Measurements from ENCODE around the gene CCDC43. TPM values are rescaled to one million over a fixed set of nuclear protein-coding genes. Genes with fewer than 3 reads are reported as not detected.

The CCDC43 gene
- total and polyA plus RNA-seq, 2 of the 13 experiments (the other 11 are each of a cell fraction or from before 2014, with no cell fraction given): 17.5 to 94.8 TPM

DNA sequence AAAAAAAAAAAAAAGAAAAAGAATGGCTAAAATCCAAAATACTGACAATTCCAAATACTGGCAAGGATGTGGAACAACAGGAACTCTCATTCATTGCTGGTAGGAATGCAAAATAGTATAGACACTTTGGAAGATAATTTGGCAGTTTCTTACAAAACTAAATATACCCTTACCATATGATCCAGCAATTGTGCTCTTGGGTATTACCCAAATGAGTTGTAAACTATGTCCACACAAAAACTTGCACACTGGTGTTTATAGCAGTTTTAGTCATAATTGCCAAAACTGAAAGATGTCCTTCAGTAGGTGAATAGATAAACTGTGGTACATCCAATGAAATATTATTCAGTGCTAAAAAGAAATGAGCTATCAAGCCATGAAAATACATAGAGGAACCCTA is 41.8 kb downstream of the CCDC43 start (continued):
- no peak for TF ChIP-seq MED8 (CRISPR knock-in tag; IDR thresholded peaks at IDR 0.05; ENCODE audit: insufficient replicate concordance)
- TF ChIP-seq, protein P1, sequence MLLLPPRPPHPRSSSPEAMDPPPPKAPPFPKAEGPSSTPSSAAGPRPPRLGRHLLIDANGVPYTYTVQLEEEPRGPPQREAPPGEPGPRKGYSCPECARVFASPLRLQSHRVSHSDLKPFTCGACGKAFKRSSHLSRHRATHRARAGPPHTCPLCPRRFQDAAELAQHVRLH (CRISPR knock-in tag; IDR thresholded peaks at IDR 0.05; ENCODE audit: borderline replicate concordance, low read depth): no peak

DNA sequence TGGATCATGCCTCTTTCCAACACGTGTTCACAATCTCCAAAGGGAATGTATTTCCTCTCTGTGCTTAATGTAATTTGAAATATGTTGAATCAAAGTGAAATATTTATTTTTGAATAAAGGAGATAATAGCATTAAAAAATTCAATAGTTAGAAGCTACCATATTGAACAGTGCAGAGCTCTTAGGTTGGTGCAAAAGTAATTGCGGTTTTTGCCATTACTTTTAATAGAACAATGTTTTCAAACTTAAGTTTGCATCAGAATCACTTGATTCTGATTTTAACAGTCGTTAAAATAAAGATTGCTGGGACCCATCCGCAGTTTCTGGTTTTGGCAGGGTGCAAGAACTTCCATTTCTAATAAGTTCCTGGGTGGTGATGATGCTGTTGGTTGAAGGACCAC is 43.3 kb downstream of the CCDC43 start:
- intact Hi-C loops (cut with micrococcal nuclease; ENCODE audit: unreplicated experiment): no loop called here
- in situ Hi-C loops (cut with HindIII; ENCODE audit: extremely low pct_ligation_motif_present, low pct_unique_long_range_greater_than_20kb): no loop called here
- 28% methylated on average over 4 of the region's 4 CpGs for WGBS (ENCODE audit: low lambda C conversion rate)
- Histone ChIP-seq H2AFZ (ENCODE audit: low read length) (no peak overlapping the region), H3K9ac (ENCODE audit: insufficient read depth, low read depth, low read length) (no peak overlapping the region), H3K27me3 (ENCODE audit: control insufficient read depth in 1 of 2, insufficient read depth in 2 of 2, low read length in 2 of 2) (0 out of 5 replicates have a peak, but pooled peaks cover 0 to 4% of the 10 kb centered on the region in 2 experiments), H3K27ac (ENCODE audit: extremely low read length, insufficient read depth, low read length) (no peak overlapping the region), H3K4me1 (ENCODE audit: insufficient read depth, low read length) (no peaks in the 10 kb centered on the region), H3K36me3 (replicated peaks in 1 of 2; ENCODE audit: control insufficient read depth in 1 of 2, insufficient read depth in 2 of 2, low read length in 2 of 2) (no peaks in the 10 kb centered on the region), H3K4me3 (replicated peaks in 1 of 3; ENCODE audit: insufficient read depth in 1 of 3, low read depth in 2 of 3, low read length in 3 of 3) (no peak overlapping the region), H3K9me3 (ENCODE audit: low read length) (no peaks in the 10 kb centered on the region), H4K20me1 (ENCODE audit: insufficient read depth, low read length) (no peaks in the 10 kb centered on the region), H3K4me2 (ENCODE audit: low read depth, low read length) (no peak overlapping the region), H3K79me2 (ENCODE audit: insufficient read depth, low read length) (no peaks in the 10 kb centered on the region)
- ChIA-PET POLR2A (no interaction called here), CTCF (ENCODE audit: low intra/inter-chr PET ratio, low total read pairs) (no interaction called here)
- no peak for FAIRE-seq
- no peak for DNase-seq (ENCODE audit: low spot score)
- BruUV-seq (replicated peaks): no TSS peak
- no peak for ATAC-seq
- TF ChIP-seq ATRX (CRISPR knock-in tag; IDR thresholded peaks at IDR 0.05; ENCODE audit: borderline replicate concordance): no peak
- TF ChIP-seq, protein P2, sequence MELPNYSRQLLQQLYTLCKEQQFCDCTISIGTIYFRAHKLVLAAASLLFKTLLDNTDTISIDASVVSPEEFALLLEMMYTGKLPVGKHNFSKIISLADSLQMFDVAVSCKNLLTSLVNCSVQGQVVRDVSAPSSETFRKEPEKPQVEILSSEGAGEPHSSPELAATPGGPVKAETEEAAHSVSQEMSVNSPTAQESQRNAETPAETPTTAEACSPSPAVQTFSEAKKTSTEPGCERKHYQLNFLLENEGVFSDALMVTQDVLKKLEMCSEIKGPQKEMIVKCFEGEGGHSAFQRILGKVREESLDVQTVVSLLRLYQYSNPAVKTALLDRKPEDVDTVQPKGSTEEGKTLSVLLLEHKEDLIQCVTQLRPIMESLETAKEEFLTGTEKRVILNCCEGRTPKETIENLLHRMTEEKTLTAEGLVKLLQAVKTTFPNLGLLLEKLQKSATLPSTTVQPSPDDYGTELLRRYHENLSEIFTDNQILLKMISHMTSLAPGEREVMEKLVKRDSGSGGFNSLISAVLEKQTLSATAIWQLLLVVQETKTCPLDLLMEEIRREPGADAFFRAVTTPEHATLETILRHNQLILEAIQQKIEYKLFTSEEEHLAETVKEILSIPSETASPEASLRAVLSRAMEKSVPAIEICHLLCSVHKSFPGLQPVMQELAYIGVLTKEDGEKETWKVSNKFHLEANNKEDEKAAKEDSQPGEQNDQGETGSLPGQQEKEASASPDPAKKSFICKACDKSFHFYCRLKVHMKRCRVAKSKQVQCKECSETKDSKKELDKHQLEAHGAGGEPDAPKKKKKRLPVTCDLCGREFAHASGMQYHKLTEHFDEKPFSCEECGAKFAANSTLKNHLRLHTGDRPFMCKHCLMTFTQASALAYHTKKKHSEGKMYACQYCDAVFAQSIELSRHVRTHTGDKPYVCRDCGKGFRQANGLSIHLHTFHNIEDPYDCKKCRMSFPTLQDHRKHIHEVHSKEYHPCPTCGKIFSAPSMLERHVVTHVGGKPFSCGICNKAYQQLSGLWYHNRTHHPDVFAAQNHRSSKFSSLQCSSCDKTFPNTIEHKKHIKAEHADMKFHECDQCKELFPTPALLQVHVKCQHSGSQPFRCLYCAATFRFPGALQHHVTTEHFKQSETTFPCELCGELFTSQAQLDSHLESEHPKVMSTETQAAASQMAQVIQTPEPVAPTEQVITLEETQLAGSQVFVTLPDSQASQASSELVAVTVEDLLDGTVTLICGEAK (IDR thresholded peaks at IDR 0.05): peak; percentile 78
- TF ChIP-seq, protein P2 (CRISPR knock-in tag; IDR thresholded peaks at IDR 0.05): no peak
